Measurements from ENCODE around the gene DRGX. TPM values are rescaled to one million over a fixed set of nuclear protein-coding genes. Genes with fewer than 3 reads are reported as not detected.

The DRGX gene
- polyA plus RNA-seq, 1 donor from 2014 or later: not detected

DNA sequence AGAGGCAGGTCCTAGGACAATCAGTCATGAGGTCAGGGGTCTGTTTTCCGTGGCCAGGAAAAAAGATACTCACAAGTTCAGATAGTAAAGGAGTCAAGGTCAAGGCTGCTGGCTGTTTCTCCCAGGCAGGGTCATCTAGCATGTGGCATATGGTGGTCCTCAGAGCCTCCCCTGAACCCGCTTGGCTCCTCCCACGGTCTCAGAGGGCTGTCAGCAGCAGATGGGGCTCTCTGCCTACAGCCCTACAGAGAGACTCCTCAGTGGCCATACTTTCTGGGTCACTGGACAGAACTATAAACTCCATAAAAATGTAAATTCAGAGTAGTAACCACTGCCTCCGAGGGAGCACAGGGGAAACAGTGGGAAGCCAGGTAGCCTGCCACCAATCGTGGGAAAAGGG, 11.3 kb upstream of the DRGX start:
- Histone ChIP-seq H4K20me1 (ENCODE audit: insufficient read depth) (no peaks in the 10 kb centered on the region), H3K27me3 (ENCODE audit: insufficient read depth, low read depth, low read length) (peaks cover 28% of the 10 kb centered on the region), H3K9ac (ENCODE audit: low read length) (no peak overlapping the region), H2AFZ (ENCODE audit: low read depth, low read length) (no peak overlapping the region), H3K36me3 (ENCODE audit: insufficient read depth, low read length) (no peaks in the 10 kb centered on the region), H3K9me3 (ENCODE audit: low read length) (no peaks in the 10 kb centered on the region), H3K4me2 (ENCODE audit: low read length) (no peak overlapping the region), H3K9me2 (ENCODE audit: insufficient read depth, low read length) (no peaks in the 10 kb centered on the region), H3K79me2 (replicated peaks; ENCODE audit: insufficient read depth, low read length) (no peaks in the 10 kb centered on the region), H3K4me3 (ENCODE audit: low read length) (no peak overlapping the region), H3F3A (ENCODE audit: insufficient read depth, low read length, poor library complexity, severe bottlenecking) (no peaks in the 10 kb centered on the region), H3K27ac (ENCODE audit: low read length) (no peak overlapping the region)
- TF ChIP-seq CTCF (IDR thresholded peaks at IDR 0.05; ENCODE audit: poor library complexity, severe bottlenecking) (no peak), EP300 (conservative IDR thresholded peaks at IDR 0.05; ENCODE audit: poor library complexity, severe bottlenecking) (no peak), TAF1 (IDR thresholded peaks at IDR 0.05; ENCODE audit: low read depth) (no peak), MXI1 (conservative IDR thresholded peaks at IDR 0.05; ENCODE audit: poor library complexity, severe bottlenecking) (no peak), POLR2AphosphoS5 (IDR thresholded peaks at IDR 0.05) (no peak), EZH2 (IDR thresholded peaks at IDR 0.05; ENCODE audit: borderline replicate concordance, insufficient read depth, low read length, poor library complexity, severe bottlenecking) (no peak), SMC3 (conservative IDR thresholded peaks at IDR 0.05; ENCODE audit: poor library complexity) (no peak), REST (IDR thresholded peaks at IDR 0.05; ENCODE audit: borderline replicate concordance) (no peak), RAD21 (conservative IDR thresholded peaks at IDR 0.05) (no peak)

DNA sequence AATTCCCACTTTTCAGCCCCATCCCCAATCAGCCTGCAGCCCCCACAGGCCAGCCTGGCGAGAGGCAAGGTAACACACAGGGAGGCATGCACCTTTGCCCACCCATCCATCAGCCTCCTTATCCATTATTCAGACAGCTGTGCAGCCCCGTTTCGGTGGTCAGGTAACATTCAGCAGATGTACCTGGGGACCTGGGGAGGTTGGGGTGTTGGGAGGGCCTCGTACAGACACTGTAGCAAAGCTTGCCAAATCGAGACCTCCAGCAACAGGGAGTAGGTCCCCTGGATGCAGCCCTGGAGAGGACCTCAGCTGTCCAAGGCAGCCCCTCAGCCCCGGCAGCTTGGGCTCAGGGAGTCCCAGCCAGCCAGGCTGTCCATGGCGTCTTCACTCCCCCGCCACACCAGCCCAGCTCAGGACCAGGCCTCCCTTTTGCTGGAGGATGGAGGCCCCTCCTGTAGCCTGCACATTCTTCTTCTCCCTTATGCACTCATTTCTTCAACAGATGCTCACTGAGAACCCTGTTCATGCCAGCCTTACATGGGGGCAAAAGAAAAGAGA, 8.5 kb upstream of the DRGX start:
- Histone ChIP-seq H3K9me2 (ENCODE audit: insufficient read depth, low read length) (no peaks in the 10 kb centered on the region), H3K36me3 (ENCODE audit: insufficient read depth, low read length) (no peaks in the 10 kb centered on the region), H4K20me1 (ENCODE audit: insufficient read depth) (no peaks in the 10 kb centered on the region), H3K27me3 (ENCODE audit: insufficient read depth, low read depth, low read length) (peaks cover 51% of the 10 kb centered on the region), H3K9me3 (ENCODE audit: low read length) (no peaks in the 10 kb centered on the region), H3K4me2 (ENCODE audit: low read length) (no peak overlapping the region), H3K27ac (ENCODE audit: low read length) (no peak overlapping the region), H3K4me3 (ENCODE audit: low read length) (no peak overlapping the region), H3K9ac (ENCODE audit: low read length) (no peak overlapping the region), H2AFZ (ENCODE audit: low read depth, low read length) (no peak overlapping the region), H3K79me2 (replicated peaks; ENCODE audit: insufficient read depth, low read length) (no peaks in the 10 kb centered on the region), H3F3A (ENCODE audit: insufficient read depth, low read length, poor library complexity, severe bottlenecking) (no peaks in the 10 kb centered on the region)
- TF ChIP-seq REST (IDR thresholded peaks at IDR 0.05; ENCODE audit: borderline replicate concordance): no peak
- TF ChIP-seq MXI1 (conservative IDR thresholded peaks at IDR 0.05; ENCODE audit: poor library complexity, severe bottlenecking): no peak
- TF ChIP-seq EP300 (conservative IDR thresholded peaks at IDR 0.05; ENCODE audit: poor library complexity, severe bottlenecking): no peak
- TF ChIP-seq CTCF (IDR thresholded peaks at IDR 0.05; ENCODE audit: poor library complexity, severe bottlenecking): no peak
- no peak for TF ChIP-seq POLR2AphosphoS5 (IDR thresholded peaks at IDR 0.05)
- no peak for TF ChIP-seq TAF1 (IDR thresholded peaks at IDR 0.05; ENCODE audit: low read depth)
- no peak for TF ChIP-seq EZH2 (IDR thresholded peaks at IDR 0.05; ENCODE audit: borderline replicate concordance, insufficient read depth, low read length, poor library complexity, severe bottlenecking)
- TF ChIP-seq SMC3 (conservative IDR thresholded peaks at IDR 0.05; ENCODE audit: poor library complexity): no peak
- no peak for TF ChIP-seq RAD21 (conservative IDR thresholded peaks at IDR 0.05)
